ENCODE results near the gene LRRC32.

The LRRC32 gene

GRCh38 chr11:76670485-76671236 lies at the start of gene LRRC32:
LRRC32 (minus strand) TSS chr11:76670747; CDS start chr11:76665954, 4,793 bp downstream.
- no peak for DNase-seq (ENCODE audit: low read depth)

GRCh38 chr11:76719686-76720085 lies 49.1 kb upstream of the LRRC32 start:
- DNase-seq (ENCODE audit: low read depth): no peak

- no peak for DNase-seq (ENCODE audit: low read depth)
These were observed 48.7 kb upstream of the LRRC32 start for GRCh38 chr11:76719281-76719680.

GRCh38 chr11:76717816-76718215 lies 47.3 kb upstream of the LRRC32 start:
- no peak for DNase-seq (ENCODE audit: low read depth)

GRCh38 chr11:76717369-76717768 lies 46.8 kb upstream of the LRRC32 start:
- no peak for DNase-seq (ENCODE audit: low read depth)

GRCh38 chr11:76716268-76716667 lies 45.7 kb upstream of the LRRC32 start:
- no peak for DNase-seq (ENCODE audit: low read depth)

- DNase-seq (ENCODE audit: low read depth): no peak
These were observed 43.9 kb upstream of the LRRC32 start for GRCh38 chr11:76714493-76714892.

- DNase-seq (ENCODE audit: low read depth): no peak
These were observed 43.0 kb upstream of the LRRC32 start for GRCh38 chr11:76713499-76713898.

- no peak for DNase-seq (ENCODE audit: low read depth)
These were observed 41.6 kb upstream of the LRRC32 start for GRCh38 chr11:76712125-76712524.

GRCh38 chr11:76709756-76710155 lies 39.2 kb upstream of the LRRC32 start:
- DNase-seq (ENCODE audit: low read depth): no peak

- DNase-seq (ENCODE audit: low read depth): no peak
These were observed 38.6 kb upstream of the LRRC32 start for GRCh38 chr11:76708972-76709660.

GRCh38 chr11:76707293-76707825 lies 36.8 kb upstream of the LRRC32 start:
- DNase-seq (ENCODE audit: low read depth): no peak

- DNase-seq (ENCODE audit: low read depth): no peak
These were observed 36.1 kb upstream of the LRRC32 start for GRCh38 chr11:76706667-76707066.

GRCh38 chr11:76705826-76706225 lies 35.3 kb upstream of the LRRC32 start:
- DNase-seq (ENCODE audit: low read depth): no peak

- DNase-seq (ENCODE audit: low read depth): no peak
These were observed 33.8 kb upstream of the LRRC32 start for GRCh38 chr11:76704171-76704948.

GRCh38 chr11:76703707-76704106 lies 33.2 kb upstream of the LRRC32 start:
- no peak for DNase-seq (ENCODE audit: low read depth)

GRCh38 chr11:76702336-76703128 lies 32.0 kb upstream of the LRRC32 start:
- DNase-seq (ENCODE audit: low read depth): no peak

- DNase-seq (ENCODE audit: low read depth): no peak
These were observed 30.9 kb upstream of the LRRC32 start for GRCh38 chr11:76701294-76702040.

GRCh38 chr11:76700177-76701100 lies 29.9 kb upstream of the LRRC32 start:
- no peak for DNase-seq (ENCODE audit: low read depth)

All from stimulated activated CD4-positive, alpha-beta T cell treated with anti-CD3 and anti-CD28 coated beads, Interleukin-2, amount 100 ng/mL, for 4 hours (primary cell).